ENCODE data around the gene HLA-DQB1. TPM values are rescaled to one million over a fixed set of nuclear protein-coding genes. Genes with fewer than 3 reads are reported as not detected.

HLA-DQB1 gene
- total RNA-seq, 1 donor from 2014 or later, result 5.1 TPM

DNA sequence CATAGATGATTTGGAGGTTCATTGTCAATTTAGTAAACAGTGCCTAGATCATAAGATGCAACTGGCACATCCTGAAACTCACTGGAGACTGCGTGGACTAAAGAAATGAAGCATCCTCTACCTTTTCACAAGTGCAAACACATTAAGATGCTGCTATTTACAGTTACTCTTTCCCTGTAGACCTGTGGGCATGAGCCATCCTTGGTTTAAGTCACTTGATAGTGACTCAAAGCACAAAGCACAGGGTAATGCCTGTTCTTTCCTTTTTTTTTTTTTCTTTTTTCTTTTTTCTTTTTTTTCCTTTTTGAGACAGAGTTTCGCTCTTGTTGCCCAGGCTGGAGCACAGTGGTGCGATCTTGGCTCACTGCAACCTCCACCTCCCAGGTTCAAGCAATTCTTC, 39.2 kb downstream of the HLA-DQB1 start:
- no peaks in the 10 kb centered on the region for H3K4me1 Mint-ChIP-seq (ENCODE audit: unreplicated experiment)
- DNase-seq (ENCODE audit: extremely low spot score, unreplicated experiment), result no peak
- no peak overlapping the region for H3K27ac Mint-ChIP-seq
- no peaks in the 10 kb centered on the region for H3K36me3 Mint-ChIP-seq
- no peak overlapping the region for H3K4me3 Mint-ChIP-seq
- no peaks in the 10 kb centered on the region for H3K9me3 Mint-ChIP-seq
- no peaks in the 10 kb centered on the region for H3K27me3 Mint-ChIP-seq
- TF ChIP-seq, protein P1, sequence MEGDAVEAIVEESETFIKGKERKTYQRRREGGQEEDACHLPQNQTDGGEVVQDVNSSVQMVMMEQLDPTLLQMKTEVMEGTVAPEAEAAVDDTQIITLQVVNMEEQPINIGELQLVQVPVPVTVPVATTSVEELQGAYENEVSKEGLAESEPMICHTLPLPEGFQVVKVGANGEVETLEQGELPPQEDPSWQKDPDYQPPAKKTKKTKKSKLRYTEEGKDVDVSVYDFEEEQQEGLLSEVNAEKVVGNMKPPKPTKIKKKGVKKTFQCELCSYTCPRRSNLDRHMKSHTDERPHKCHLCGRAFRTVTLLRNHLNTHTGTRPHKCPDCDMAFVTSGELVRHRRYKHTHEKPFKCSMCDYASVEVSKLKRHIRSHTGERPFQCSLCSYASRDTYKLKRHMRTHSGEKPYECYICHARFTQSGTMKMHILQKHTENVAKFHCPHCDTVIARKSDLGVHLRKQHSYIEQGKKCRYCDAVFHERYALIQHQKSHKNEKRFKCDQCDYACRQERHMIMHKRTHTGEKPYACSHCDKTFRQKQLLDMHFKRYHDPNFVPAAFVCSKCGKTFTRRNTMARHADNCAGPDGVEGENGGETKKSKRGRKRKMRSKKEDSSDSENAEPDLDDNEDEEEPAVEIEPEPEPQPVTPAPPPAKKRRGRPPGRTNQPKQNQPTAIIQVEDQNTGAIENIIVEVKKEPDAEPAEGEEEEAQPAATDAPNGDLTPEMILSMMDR (conservative IDR thresholded peaks at IDR 0.05), result no peak

DNA sequence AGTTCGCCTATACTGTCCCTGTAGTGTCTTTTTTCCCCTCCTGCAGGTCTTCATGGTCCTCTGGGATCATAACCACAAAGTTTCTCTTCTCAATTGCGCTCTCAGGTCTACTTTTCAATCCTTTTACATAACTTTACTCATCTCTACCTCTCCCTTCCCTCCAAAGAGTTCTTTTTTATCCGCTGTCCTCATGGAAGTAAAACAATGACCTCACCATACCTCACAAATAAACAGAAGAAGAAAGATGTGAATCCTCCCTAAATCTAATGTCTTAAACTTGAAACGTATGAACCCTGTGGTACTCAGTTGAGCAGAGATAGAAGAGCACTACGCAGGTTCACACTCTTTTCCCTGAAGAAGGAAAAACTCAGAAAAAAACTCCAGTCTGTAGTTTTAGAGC, 41.3 kb downstream of the HLA-DQB1 start:
- H3K27ac Mint-ChIP-seq, result no peak overlapping the region
- DNase-seq (ENCODE audit: extremely low spot score, unreplicated experiment), result no peak
- no peaks in the 10 kb centered on the region for H3K9me3 Mint-ChIP-seq
- no peaks in the 10 kb centered on the region for H3K36me3 Mint-ChIP-seq
- TF ChIP-seq, protein P1 (conservative IDR thresholded peaks at IDR 0.05), result no peak
- H3K27me3 Mint-ChIP-seq, result no peaks in the 10 kb centered on the region
- H3K4me1 Mint-ChIP-seq (ENCODE audit: unreplicated experiment), result no peaks in the 10 kb centered on the region
- no peak overlapping the region for H3K4me3 Mint-ChIP-seq

DNA sequence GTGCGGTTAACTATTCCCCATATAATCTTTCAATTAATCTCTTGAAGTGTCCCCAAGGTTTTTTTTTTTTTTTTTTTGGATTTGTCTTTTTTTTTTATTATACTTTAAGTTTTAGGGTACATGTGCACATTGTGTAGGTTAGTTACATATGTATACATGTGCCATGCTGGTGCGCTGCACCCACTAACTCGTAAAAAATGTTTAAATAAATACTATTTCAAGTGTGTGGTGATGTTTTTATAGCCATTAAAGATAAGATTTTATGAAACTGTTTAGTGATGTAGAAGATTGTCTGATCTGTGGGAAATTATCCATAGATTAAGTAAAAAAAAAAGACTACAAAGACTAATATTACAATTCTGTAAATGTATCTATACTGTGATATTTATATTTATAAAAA, 41.9 kb downstream of the HLA-DQB1 start:
- TF ChIP-seq, protein P1 (conservative IDR thresholded peaks at IDR 0.05), result no peak
- H3K9me3 Mint-ChIP-seq, result no peaks in the 10 kb centered on the region
- no peak for DNase-seq (ENCODE audit: extremely low spot score, unreplicated experiment)
- no peak overlapping the region for H3K27ac Mint-ChIP-seq
- H3K4me1 Mint-ChIP-seq (ENCODE audit: unreplicated experiment), result no peaks in the 10 kb centered on the region
- H3K27me3 Mint-ChIP-seq, result no peaks in the 10 kb centered on the region
- H3K36me3 Mint-ChIP-seq, result no peaks in the 10 kb centered on the region
- H3K4me3 Mint-ChIP-seq, result no peak overlapping the region

DNA sequence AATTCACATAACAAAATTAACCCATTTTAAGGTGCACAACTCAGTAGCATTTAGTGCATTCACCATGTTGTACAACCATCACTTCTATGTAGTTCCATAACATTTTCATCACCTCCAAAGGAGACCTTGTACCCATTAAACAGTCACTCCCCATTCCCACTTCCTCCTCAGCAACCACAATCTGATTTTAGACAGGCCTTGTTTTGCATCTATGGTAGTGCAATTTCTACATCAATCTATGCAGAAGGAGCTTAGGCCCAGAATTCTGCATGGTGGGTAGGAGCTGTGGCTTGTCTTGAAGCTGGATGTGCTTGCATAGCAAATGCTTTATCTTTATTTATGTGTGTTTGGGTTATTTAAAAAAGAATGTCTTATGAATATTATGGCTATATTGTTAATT, 42.8 kb downstream of the HLA-DQB1 start:
- TF ChIP-seq, protein P1 (conservative IDR thresholded peaks at IDR 0.05), result no peak
- H3K9me3 Mint-ChIP-seq, result no peaks in the 10 kb centered on the region
- H3K27me3 Mint-ChIP-seq, result no peaks in the 10 kb centered on the region
- H3K4me3 Mint-ChIP-seq, result no peak overlapping the region
- H3K4me1 Mint-ChIP-seq (ENCODE audit: unreplicated experiment), result no peaks in the 10 kb centered on the region
- H3K27ac Mint-ChIP-seq, result no peak overlapping the region
- DNase-seq (ENCODE audit: extremely low spot score, unreplicated experiment), result no peak
- H3K36me3 Mint-ChIP-seq, result no peaks in the 10 kb centered on the region

DNA sequence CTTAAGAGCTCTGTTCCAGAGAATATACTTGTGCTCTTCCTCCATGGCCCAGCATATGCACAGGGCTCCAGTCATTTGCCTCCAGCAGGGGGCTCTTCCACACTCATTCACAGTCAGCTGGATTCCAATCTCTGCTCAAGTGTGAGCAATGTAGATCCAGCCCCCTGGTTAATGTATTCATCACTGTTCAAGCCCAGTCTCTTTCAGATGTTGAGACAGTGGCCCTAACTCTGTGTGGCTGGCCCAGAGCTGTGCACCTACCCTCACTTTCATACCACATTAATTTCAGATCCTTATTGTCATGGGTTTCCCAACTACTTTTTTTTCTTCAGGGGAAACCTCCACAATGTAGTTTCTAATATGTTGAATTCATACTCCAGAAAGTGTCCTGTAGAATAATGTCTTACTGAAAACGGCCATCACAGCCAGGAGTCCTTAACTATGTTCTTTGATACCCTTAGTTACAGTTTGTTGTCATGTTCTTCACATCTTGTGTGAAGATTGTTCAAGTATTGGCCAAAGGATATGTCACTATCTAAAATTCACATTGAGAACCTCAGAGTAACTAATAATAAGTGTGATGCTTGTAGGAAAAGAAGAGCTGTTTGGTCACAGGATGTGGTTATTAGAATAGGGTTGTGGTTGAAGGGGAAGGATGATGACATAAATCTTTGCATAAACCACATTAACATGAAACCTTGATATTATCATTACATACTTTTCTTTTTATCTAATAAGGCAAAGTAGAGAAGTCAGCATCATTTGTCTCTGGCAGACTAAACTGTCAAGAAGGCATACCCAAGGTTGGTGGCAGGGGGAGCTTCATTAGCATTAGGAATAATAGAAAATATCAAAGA, 43.7 kb downstream of the HLA-DQB1 start:
- H3K36me3 Mint-ChIP-seq, result no peaks in the 10 kb centered on the region
- no peaks in the 10 kb centered on the region for H3K4me1 Mint-ChIP-seq (ENCODE audit: unreplicated experiment)
- no peaks in the 10 kb centered on the region for H3K9me3 Mint-ChIP-seq
- DNase-seq (ENCODE audit: extremely low spot score, unreplicated experiment), result no peak
- no peaks in the 10 kb centered on the region for H3K27me3 Mint-ChIP-seq
- H3K27ac Mint-ChIP-seq, result no peak overlapping the region
- TF ChIP-seq, protein P1 (conservative IDR thresholded peaks at IDR 0.05), result peak; percentile 78
- H3K4me3 Mint-ChIP-seq, result no peak overlapping the region

All from type B pancreatic cell (in vitro differentiated cells).